Glutamatergic neuron (in vitro differentiated cells): ENCODE results near the gene GGCT. TPM values are rescaled to one million over a fixed set of nuclear protein-coding genes. Genes with fewer than 3 reads are reported as not detected.
"Not testable (repeated sequence)": the region's sequence is repeated elsewhere in the genome, so short reads cannot be mapped to it uniquely, and the experiment has no call there.

ENCODE experiments used
- DNase-seq: peaks from one replicate; pipeline ENCODE4 v3.0.0; 2022
- H3K27ac Mint-ChIP-seq: one replicate; pipeline ENCODE4 v1.8.0; 2020; ENCODE audit warnings: mild to moderate bottlenecking, mixed read lengths, inconsistent platforms; ENCODE audit not compliant: unreplicated experiment
- H3K27me3 Mint-ChIP-seq: one replicate; pipeline ENCODE4 v1.8.0; 2020; ENCODE audit warnings: mild to moderate bottlenecking, moderate library complexity, mixed read lengths, inconsistent platforms; ENCODE audit not compliant: unreplicated experiment
- H3K36me3 Mint-ChIP-seq: one replicate; pipeline ENCODE4 v1.8.0; 2020; ENCODE audit warnings: mild to moderate bottlenecking, mixed read lengths, inconsistent platforms; ENCODE audit not compliant: unreplicated experiment
- H3K4me1 Mint-ChIP-seq: one replicate; pipeline ENCODE4 v1.8.0; 2020; ENCODE audit warnings: mild to moderate bottlenecking, low read depth, mixed read lengths, inconsistent platforms; ENCODE audit not compliant: unreplicated experiment
- H3K4me3 Mint-ChIP-seq: one replicate; pipeline ENCODE4 v1.8.0; 2020; ENCODE audit warnings: mild to moderate bottlenecking, mixed read lengths, inconsistent platforms; ENCODE audit not compliant: unreplicated experiment
- H3K9me3 Mint-ChIP-seq: one replicate; pipeline ENCODE4 v1.8.0; 2020; ENCODE audit warnings: mild to moderate bottlenecking, moderate library complexity, mixed read lengths, inconsistent platforms; ENCODE audit not compliant: unreplicated experiment
- CTCF ChIP-seq: fragments of 200-600 bp; sonication (generic); IDR thresholded peaks from one replicate; pipeline ENCODE4 v1.5.0; 2021; ENCODE audit not compliant: partially characterized antibody, unreplicated experiment
- total RNA-seq: library from RNA; stranded (reverse); fragmentation: NEBNext Ultra II Directional; extraction: Animal tissue kit (Norgen Biotek cat#: 25700); gene quantifications from one replicate; pipeline ENCODE4 v1.2.1, GENCODE V29; 2021; ENCODE audit not compliant: unreplicated experiment

GGCT gene
- total RNA-seq, 1 donor from 2014 or later = 25.0 TPM

GRCh38 chr7:30543813-30544525, 39.3 kb upstream of the GGCT start:
- H3K4me1 Mint-ChIP-seq = peaks cover 6% of the 10 kb centered on the region
- H3K36me3 Mint-ChIP-seq = peaks cover 5% of the 10 kb centered on the region
- H3K4me3 Mint-ChIP-seq = no peak overlapping the region
- no peaks in the 10 kb centered on the region for H3K9me3 Mint-ChIP-seq
- DNase-seq = no peak
- TF ChIP-seq CTCF = no peak
- H3K27ac Mint-ChIP-seq = no peak overlapping the region
- H3K27me3 Mint-ChIP-seq = peaks cover 2% of the 10 kb centered on the region

- H3K27me3 Mint-ChIP-seq, H3K9me3 Mint-ChIP-seq, DNase-seq, H3K36me3 Mint-ChIP-seq, H3K27ac Mint-ChIP-seq, H3K4me1 Mint-ChIP-seq, H3K4me3 Mint-ChIP-seq: not testable (repeated sequence)
Measured at GRCh38 chr7:30543115-30543514, 38.5 kb upstream of the GGCT start.

- no peak overlapping the region for H3K27ac Mint-ChIP-seq
- peaks cover 2% of the 10 kb centered on the region for H3K27me3 Mint-ChIP-seq
- DNase-seq = no peak
- no peak for TF ChIP-seq CTCF
- H3K9me3 Mint-ChIP-seq = peaks cover 2% of the 10 kb centered on the region
- peaks cover 12% of the 10 kb centered on the region for H3K36me3 Mint-ChIP-seq
- H3K4me3 Mint-ChIP-seq = no peak overlapping the region
- no peaks in the 10 kb centered on the region for H3K4me1 Mint-ChIP-seq
Measured at GRCh38 chr7:30533886-30534285, 29.3 kb upstream of the GGCT start.

GRCh38 chr7:30531286-30531685, 26.7 kb upstream of the GGCT start:
- TF ChIP-seq CTCF = no peak
- H3K9me3 Mint-ChIP-seq = no peaks in the 10 kb centered on the region

GRCh38 chr7:30530373-30530772, 25.7 kb upstream of the GGCT start:
- H3K27ac Mint-ChIP-seq = no peak overlapping the region
- DNase-seq = no peak
- no peaks in the 10 kb centered on the region for H3K4me1 Mint-ChIP-seq
- peaks cover 2% of the 10 kb centered on the region for H3K27me3 Mint-ChIP-seq
- H3K9me3 Mint-ChIP-seq = no peaks in the 10 kb centered on the region
- TF ChIP-seq CTCF = no peak
- no peaks in the 10 kb centered on the region for H3K36me3 Mint-ChIP-seq
- no peak overlapping the region for H3K4me3 Mint-ChIP-seq

More at GRCh38 chr7:30531286-30531685, 26.7 kb upstream of the GGCT start:
- DNase-seq = no peak
- peaks cover 2% of the 10 kb centered on the region for H3K27me3 Mint-ChIP-seq
- H3K4me3 Mint-ChIP-seq = no peak overlapping the region
- H3K27ac Mint-ChIP-seq = no peak overlapping the region
- no peaks in the 10 kb centered on the region for H3K4me1 Mint-ChIP-seq
- no peaks in the 10 kb centered on the region for H3K36me3 Mint-ChIP-seq
